Measurements from ENCODE around the gene DLAT. TPM values are rescaled to one million over a fixed set of nuclear protein-coding genes. Genes with fewer than 3 reads are reported as not detected.

The DLAT gene
- polyA plus RNA-seq, 3 donors = 5.8 to 14.6 (median 11.5) TPM

GRCh38 chr11:111978028-111978771, 47.0 kb upstream of the DLAT start:
- Histone ChIP-seq H3K4me2 (replicated peaks; ENCODE audit: extremely low read depth, low read length, poor library complexity, severe bottlenecking) (peak overlapping the region; percentile 82), H3K36me3 (replicated peaks in 1 of 2; ENCODE audit: control insufficient read depth in 1 of 2, insufficient read depth in 2 of 2, low read length in 2 of 2) (no peaks in the 10 kb centered on the region), H3K9me3 (replicated peaks in 1 of 2; ENCODE audit: control insufficient read depth in 1 of 2, insufficient read depth in 1 of 2, low read length in 2 of 2) (no peaks in the 10 kb centered on the region), H3K4me1 (ENCODE audit: control insufficient read depth in 1 of 2, insufficient read depth in 2 of 2, low read length in 2 of 2) (peaks cover 6 to 10% of the 10 kb centered on the region in 2 donors), H3K9ac (ENCODE audit: insufficient read depth, low read length, poor library complexity, severe bottlenecking) (no peak overlapping the region), H3K27ac (ENCODE audit: low read depth in 1 of 2, low read length in 2 of 2) (no peak overlapping the region), H4K20me1 (ENCODE audit: insufficient read depth, low read length) (no peaks in the 10 kb centered on the region), H2AFZ (ENCODE audit: insufficient read depth, low read depth, low read length, poor library complexity, severe bottlenecking) (peak overlapping the region; percentile 80), H3K79me2 (ENCODE audit: insufficient read depth, low read length) (no peaks in the 10 kb centered on the region), H3K27me3 (ENCODE audit: control insufficient read depth in 2 of 2, insufficient read depth in 2 of 2, low read length in 2 of 2) (peaks cover 13 to 27% of the 10 kb centered on the region in 2 donors), H3K4me3 (replicated peaks in 1 of 3; ENCODE audit: low read depth in 2 of 3, low read length in 3 of 3) (peak overlapping the region in 1 of 3 experiments; percentile 70)
- H3K4me3 Mint-ChIP-seq = peak overlapping the region; percentile 71 to 88
- H3K4me1 Mint-ChIP-seq = peaks cover 14% of the 10 kb centered on the region
- WGBS (ENCODE audit: insufficient coverage) = 58% methylated on average over 4 of the region's 8 CpGs
- intact Hi-C loops (cut with micrococcal nuclease) = no loop called here
- peaks cover 28 to 39% (median 33%) of the 10 kb centered on the region in 3 donors for H3K27me3 Mint-ChIP-seq (ENCODE audit: low read depth in 3 of 3)
- H3K36me3 Mint-ChIP-seq = peaks cover 5 to 7% of the 10 kb centered on the region in 2 donors
- no peak overlapping the region for H3K27ac Mint-ChIP-seq
- no peak for DNase-seq
- peaks cover 0 to 7% (median 2%) of the 10 kb centered on the region in 7 donors for H3K9me3 Mint-ChIP-seq
- no peak for TF ChIP-seq CTCF (IDR thresholded peaks at IDR 0.05)

- peaks cover 28 to 39% (median 33%) of the 10 kb centered on the region in 3 donors for H3K27me3 Mint-ChIP-seq (ENCODE audit: low read depth in 3 of 3)
- no peaks in the 10 kb centered on the region for H3K36me3 ChIP-seq (replicated peaks in 1 of 2; ENCODE audit: control insufficient read depth in 1 of 2, insufficient read depth in 2 of 2, low read length in 2 of 2)
- H2AFZ ChIP-seq (ENCODE audit: insufficient read depth, low read depth, low read length, poor library complexity, severe bottlenecking) = no peak overlapping the region
- H4K20me1 ChIP-seq (ENCODE audit: insufficient read depth, low read length) = no peaks in the 10 kb centered on the region
- H3K79me2 ChIP-seq (ENCODE audit: insufficient read depth, low read length) = no peaks in the 10 kb centered on the region
- peaks cover 14% of the 10 kb centered on the region for H3K4me1 Mint-ChIP-seq
- intact Hi-C loops (cut with micrococcal nuclease) = loop anchor here in 1 of 2 donors (5.0 kb wide), 1 partner anchor 48 kb away; no protein-coding TSS in a partner anchor
- no peak overlapping the region for H3K4me2 ChIP-seq (replicated peaks; ENCODE audit: extremely low read depth, low read length, poor library complexity, severe bottlenecking)
- no peaks in the 10 kb centered on the region for H3K9me3 ChIP-seq (replicated peaks in 1 of 2; ENCODE audit: control insufficient read depth in 1 of 2, insufficient read depth in 1 of 2, low read length in 2 of 2)
- WGBS (ENCODE audit: insufficient coverage) = 80% methylated on average over 1 of the region's 3 CpGs
- no peak overlapping the region for H3K4me3 Mint-ChIP-seq
- no peak overlapping the region for H3K27ac Mint-ChIP-seq
- H3K9ac ChIP-seq (ENCODE audit: insufficient read depth, low read length, poor library complexity, severe bottlenecking) = no peak overlapping the region
- DNase-seq = no peak
- H3K27me3 ChIP-seq (ENCODE audit: control insufficient read depth in 2 of 2, insufficient read depth in 2 of 2, low read length in 2 of 2) = peaks cover 13 to 27% of the 10 kb centered on the region in 2 donors
- peaks cover 0 to 7% (median 2%) of the 10 kb centered on the region in 7 donors for H3K9me3 Mint-ChIP-seq
- H3K27ac ChIP-seq (ENCODE audit: low read depth in 1 of 2, low read length in 2 of 2) = no peak overlapping the region
- H3K4me1 ChIP-seq (ENCODE audit: control insufficient read depth in 1 of 2, insufficient read depth in 2 of 2, low read length in 2 of 2) = peaks cover 6 to 10% of the 10 kb centered on the region in 2 donors
- no peak overlapping the region for H3K4me3 ChIP-seq (replicated peaks in 1 of 3; ENCODE audit: low read depth in 2 of 3, low read length in 3 of 3)
- H3K36me3 Mint-ChIP-seq = peaks cover 5 to 7% of the 10 kb centered on the region in 2 donors
- no peak for TF ChIP-seq CTCF (IDR thresholded peaks at IDR 0.05)
Measured at GRCh38 chr11:111980062-111980461, 45.1 kb upstream of the DLAT start.
